ENCODE measurements around the gene FAM181A.

DNA sequence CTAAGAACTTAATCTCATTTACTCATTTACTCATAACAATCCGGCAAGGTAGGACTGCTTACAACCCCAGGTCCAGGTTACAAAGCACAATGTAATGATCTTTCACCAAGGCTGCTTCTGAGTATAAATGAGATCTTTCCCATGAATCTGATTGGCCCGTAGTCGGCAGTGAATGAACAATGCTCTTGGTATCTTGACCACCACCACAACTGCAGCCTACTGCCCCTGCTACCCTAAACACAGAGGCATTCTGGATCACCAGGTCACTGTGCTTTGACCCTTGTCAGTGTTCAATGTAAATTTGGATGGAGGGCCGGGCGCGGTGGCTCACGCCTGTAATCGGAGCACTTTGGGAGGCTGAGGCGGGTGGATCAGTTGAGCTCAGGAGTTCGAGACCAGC is 15.9 kb downstream of the FAM181A start:
- TF ChIP-seq, protein P1, sequence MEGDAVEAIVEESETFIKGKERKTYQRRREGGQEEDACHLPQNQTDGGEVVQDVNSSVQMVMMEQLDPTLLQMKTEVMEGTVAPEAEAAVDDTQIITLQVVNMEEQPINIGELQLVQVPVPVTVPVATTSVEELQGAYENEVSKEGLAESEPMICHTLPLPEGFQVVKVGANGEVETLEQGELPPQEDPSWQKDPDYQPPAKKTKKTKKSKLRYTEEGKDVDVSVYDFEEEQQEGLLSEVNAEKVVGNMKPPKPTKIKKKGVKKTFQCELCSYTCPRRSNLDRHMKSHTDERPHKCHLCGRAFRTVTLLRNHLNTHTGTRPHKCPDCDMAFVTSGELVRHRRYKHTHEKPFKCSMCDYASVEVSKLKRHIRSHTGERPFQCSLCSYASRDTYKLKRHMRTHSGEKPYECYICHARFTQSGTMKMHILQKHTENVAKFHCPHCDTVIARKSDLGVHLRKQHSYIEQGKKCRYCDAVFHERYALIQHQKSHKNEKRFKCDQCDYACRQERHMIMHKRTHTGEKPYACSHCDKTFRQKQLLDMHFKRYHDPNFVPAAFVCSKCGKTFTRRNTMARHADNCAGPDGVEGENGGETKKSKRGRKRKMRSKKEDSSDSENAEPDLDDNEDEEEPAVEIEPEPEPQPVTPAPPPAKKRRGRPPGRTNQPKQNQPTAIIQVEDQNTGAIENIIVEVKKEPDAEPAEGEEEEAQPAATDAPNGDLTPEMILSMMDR (IDR thresholded peaks at IDR 0.05) = no peak
- TF ChIP-seq EP300 (IDR thresholded peaks at IDR 0.05) (no peak), POLR2A (IDR thresholded peaks at IDR 0.05) (no peak)

All from suprapubic skin (tissue), 3 donors.